RWPE1 (cell line): ENCODE data around the gene TBCEL.

Experiments
- CTCF ChIA-PET: fragments of 350-600 bp; sonication (Branson Sonifier 250); formaldehyde crosslinking; extraction: SDS; loops from one replicate; lab custom pipeline; 2021; lab: Yijun Ruan, JAX
- POLR2A ChIA-PET: fragments of 400-600 bp; formaldehyde crosslinking; extraction: SDS; loops from one replicate; lab custom pipeline; 2020; ENCODE audit warnings: antibody characterized with exemption; ENCODE audit not compliant: low non-redundant PET; lab: Yijun Ruan, JAX
- DNase-seq: peaks from one replicate; pipeline ENCODE4 v3.0.0; 2012; ENCODE audit warnings: low spot score
- H3K27ac ChIP-seq: fragments of 450-650 bp; 2 replicates; pipeline ENCODE4 v1.5.1; 2017
- CTCF ChIP-seq: fragments of 450-650 bp; conservative IDR thresholded peaks from 2 replicates; pipeline ENCODE4 v1.5.1; 2017; ENCODE audit warnings: low read depth, mild to moderate bottlenecking

TBCEL gene

DNA sequence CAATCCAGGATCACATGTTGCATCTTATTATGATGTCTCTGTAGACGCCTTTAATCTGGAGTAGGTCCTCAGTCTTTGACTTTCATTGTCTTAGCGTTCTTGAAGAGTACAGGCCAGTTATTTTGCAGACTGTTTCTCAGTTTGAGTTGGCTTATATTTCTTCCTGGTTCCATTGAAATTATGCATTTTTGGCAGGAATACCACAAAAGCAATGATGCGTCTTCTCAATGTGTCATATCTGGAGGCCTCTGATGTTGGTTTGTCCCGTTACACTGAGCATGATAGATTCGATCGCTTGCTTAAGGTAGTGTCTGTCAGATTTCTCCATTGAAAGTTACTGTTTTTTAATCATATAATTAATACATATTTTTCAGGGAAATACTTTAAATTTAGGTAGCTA lies 107.8 kb downstream of the TBCEL start:
- H3K27ac ChIP-seq = no peak overlapping the region
- CTCF ChIA-PET = no interaction called here
- POLR2A ChIA-PET = no interaction called here
- no peak for TF ChIP-seq CTCF
- DNase-seq = no peak

GRCh38 chr11:121132211-121132976 lies 108.5 kb downstream of the TBCEL start:
- TF ChIP-seq CTCF = no peak
- peak; percentile 9 for DNase-seq
- no peak overlapping the region for H3K27ac ChIP-seq
- ChIA-PET CTCF (no interaction called here), POLR2A (no interaction called here)

DNA sequence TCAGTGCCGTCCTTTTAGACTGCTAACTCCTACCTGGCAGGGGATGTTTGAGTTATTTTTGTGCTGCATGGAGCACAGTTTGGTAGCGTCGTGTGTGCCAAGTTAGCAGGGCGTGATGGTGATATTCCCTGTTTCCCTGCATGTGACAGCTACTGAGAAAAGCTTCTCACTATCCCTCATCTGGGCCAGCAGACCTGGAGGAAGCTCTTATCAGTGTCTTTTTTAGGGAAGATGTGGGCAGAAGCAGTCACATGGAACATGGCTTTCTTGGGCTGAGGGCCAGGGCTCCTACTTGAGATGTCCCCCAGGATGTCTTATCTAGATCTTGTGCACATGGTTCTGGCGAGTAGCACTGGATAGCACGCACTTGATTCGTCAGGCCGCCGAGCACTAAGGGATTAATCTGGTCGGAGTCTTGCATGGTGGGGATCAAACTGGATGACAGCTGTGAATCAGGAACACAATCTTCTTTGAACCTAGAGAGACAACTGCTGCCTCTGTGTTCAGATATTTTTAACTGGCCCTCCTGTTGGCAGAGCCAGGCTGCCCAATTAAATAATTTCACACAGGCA lies 110.9 kb downstream of the TBCEL start:
- CTCF ChIA-PET = interaction anchor here (0.6 kb wide), 2 partner anchors 460 to 623 kb away, joined by 3 to 7 read pairs; partner anchors contain the start of gene GRIK4
- POLR2A ChIA-PET = no interaction called here
- no peak overlapping the region for H3K27ac ChIP-seq
- TF ChIP-seq CTCF = no peak
- DNase-seq = no peak

GRCh38 chr11:121137005-121137404 lies 113.1 kb downstream of the TBCEL start:
- no peak overlapping the region for H3K27ac ChIP-seq
- no peak for TF ChIP-seq CTCF
- CTCF ChIA-PET = no interaction called here
- no peak for DNase-seq
- POLR2A ChIA-PET = no interaction called here

DNA sequence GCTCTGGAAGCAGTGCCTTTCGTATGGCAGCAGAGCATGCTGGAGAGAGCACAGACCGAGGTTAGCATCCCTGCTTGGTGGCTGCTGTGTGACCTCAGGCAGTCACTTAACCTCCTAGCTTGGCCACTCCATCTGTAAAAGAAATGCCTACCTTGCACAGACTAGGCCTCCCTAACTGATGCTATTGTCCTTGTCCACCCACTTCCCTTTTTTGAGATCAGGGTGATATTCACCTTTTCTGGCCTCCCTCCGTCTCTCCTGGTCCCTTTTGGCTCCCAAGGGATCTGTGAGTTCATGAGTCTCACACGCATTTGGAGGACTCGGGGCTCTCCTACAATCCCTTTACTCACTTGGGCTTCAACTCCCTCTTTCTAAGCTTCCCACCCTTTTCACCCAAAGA lies 114.4 kb downstream of the TBCEL start:
- ChIA-PET POLR2A (no interaction called here), CTCF (no interaction called here)
- no peak for TF ChIP-seq CTCF
- H3K27ac ChIP-seq = no peak overlapping the region
- no peak for DNase-seq

DNA sequence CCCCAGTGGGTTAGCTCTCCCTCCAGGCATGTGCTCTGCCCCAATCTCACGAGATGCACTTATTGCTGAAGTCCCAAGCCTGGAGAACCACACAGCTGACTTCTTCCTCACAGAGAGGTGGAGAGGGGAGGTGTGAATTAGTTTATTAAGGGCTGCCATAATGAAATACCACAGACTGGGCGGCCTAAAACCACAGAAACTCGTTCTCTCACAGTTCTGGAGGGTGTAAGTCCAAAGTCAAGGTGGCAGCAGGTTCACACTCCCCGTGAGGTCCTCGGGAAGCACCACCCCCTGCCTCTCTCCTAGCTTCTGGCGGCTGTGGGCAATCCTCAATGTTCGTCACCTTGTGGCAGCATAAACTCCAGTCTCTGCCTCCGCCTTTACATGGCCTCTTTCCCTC lies 116.5 kb downstream of the TBCEL start:
- ChIA-PET POLR2A (no interaction called here), CTCF (no interaction called here)
- H3K27ac ChIP-seq = no peak overlapping the region
- DNase-seq = no peak
- TF ChIP-seq CTCF = no peak
